Measurements from ENCODE around the gene CCDC83. TPM values are rescaled to one million over a fixed set of nuclear protein-coding genes. Genes with fewer than 3 reads are reported as not detected.
"Not testable (repeated sequence)": the region's sequence is repeated elsewhere in the genome, so short reads cannot be mapped to it uniquely, and the experiment has no call there.

The CCDC83 gene
- total RNA-seq, 1 donor, result under 0.01 TPM

DNA sequence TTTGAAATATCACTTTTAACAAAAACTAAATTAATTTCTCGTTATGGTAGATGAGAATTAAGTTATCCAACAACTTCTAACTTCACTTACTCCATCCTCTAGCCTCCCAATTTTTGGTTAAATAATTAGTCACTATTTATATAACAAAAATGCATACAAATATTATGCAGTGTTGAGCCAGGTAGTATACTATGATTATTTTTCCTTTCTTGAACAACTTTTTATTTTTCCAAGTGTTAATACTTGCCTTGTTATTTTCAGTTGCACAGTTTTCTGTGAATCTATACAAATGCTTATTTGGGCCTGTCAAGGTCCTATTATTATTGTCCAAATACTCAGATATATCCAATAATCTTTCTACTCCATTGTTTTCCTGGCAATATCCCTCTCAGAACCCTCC lies 19.9 kb upstream of the CCDC83 start:
- no peak for DNase-seq (ENCODE audit: low read depth in 2 of 3, low spot score in 2 of 3)

- DNase-seq (ENCODE audit: low read depth in 2 of 3, low spot score in 2 of 3), result no peak
Measured at GRCh38 chr11:85835729-85836128, 19.5 kb upstream of the CCDC83 start.

- DNase-seq (ENCODE audit: low read depth in 2 of 3, low spot score in 2 of 3), result not testable (repeated sequence)
Measured at GRCh38 chr11:85840932-85841331, 14.3 kb upstream of the CCDC83 start.

DNA sequence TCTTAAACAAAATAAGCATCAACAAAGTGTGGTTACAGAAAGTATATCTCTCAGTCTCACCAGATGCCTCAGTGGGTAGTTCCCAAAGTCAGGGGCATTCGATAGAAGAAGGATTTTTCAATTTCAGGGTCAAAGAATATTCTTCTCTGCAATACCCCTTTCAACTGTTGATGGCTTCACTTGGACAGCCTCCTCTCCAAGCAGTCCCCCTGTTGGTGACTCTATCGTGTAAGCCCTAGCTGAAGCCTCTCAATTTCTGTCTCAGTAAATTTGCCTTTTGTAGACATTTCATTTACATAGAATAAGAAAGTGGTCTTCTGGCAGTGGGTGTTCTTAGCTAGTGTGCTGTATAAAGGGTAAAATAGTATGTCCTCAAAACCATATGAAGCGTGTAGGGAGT lies 11.3 kb upstream of the CCDC83 start:
- no peak for DNase-seq (ENCODE audit: low read depth in 2 of 3, low spot score in 2 of 3)

DNA sequence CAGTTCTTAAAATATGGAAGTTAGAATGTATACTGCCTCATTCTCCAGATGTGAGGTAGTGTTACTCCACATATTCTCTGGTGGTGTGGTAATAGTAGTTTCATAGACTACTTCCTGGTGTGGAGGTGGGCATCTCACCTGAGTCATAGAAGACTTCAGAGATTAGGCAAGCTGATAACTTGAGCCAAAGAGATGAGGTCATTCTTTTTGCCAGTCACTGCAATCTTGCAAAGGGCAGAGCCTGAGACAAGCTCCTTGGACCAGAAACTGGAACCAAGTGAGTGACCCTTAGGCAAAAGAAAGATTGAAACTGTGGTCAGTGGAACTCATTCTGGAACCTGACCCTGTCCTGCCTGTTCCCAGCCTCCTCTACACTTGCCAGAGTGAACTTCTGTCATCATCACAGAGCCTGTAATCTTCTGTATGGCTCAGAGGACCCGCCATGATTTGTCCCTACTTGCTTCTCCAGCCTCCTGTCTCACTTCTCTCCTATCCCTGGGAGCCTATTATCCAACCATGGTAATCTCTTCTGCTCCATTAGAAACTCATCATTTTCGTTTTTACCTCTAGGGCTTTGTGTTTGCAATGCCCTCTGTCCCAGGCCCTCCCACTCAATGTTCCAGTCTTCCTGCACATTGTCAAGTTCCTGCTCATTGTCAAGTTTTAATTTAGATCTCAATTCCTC lies 10.6 kb upstream of the CCDC83 start:
- DNase-seq (ENCODE audit: low read depth in 2 of 3, low spot score in 2 of 3), result no peak

- no peak for DNase-seq (ENCODE audit: low read depth in 2 of 3, low spot score in 2 of 3)
Measured at GRCh38 chr11:85845124-85845631, 10.0 kb upstream of the CCDC83 start.

DNA sequence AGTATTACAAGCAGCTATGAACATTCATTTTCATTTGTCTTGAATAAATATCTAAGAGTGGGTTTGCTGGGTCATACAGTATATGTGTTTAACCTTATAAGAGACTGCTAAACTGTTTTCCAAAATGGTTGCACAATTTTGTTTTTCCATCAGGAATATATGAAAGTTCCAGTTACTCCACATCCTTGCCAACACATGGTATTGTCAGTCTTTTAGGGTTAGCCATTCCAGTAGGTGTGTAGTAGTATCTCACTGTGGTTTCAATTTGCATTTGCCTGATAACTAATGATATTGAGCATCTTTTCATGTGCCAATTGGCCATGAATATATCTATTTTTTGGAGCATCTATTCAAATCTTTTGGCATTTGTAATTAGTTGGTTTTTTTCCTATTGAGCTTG lies 7.7 kb upstream of the CCDC83 start:
- no peak for DNase-seq (ENCODE audit: low read depth in 2 of 3, low spot score in 2 of 3)

GRCh38 chr11:85848006-85848405 lies 7.2 kb upstream of the CCDC83 start:
- no peak for DNase-seq (ENCODE audit: low read depth in 2 of 3, low spot score in 2 of 3)

GRCh38 chr11:85848556-85848955 lies 6.6 kb upstream of the CCDC83 start:
- DNase-seq (ENCODE audit: low read depth in 2 of 3, low spot score in 2 of 3), result no peak

DNA sequence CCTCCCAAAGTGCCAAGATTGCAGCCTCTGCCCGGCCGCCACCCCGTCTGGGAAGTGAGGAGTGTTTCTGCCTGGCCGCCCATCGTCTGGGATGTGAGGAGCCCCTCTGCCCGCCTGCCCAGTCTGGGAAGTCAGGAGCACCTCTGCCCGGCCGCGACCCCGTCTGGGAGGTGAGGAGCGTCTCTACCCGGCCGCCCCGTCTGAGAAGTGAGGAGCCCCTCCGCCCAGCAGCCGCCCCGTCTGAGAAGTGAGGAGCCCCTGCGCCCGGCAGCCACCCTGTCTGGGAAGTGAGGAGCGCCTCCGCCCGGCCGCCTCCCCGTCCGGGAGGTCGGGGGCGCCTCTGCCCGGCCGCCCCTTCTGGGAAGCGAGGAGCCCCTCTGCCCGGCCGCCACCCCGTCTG lies 2.4 kb upstream of the CCDC83 start:
- not testable (repeated sequence) for DNase-seq (ENCODE audit: low read depth in 2 of 3, low spot score in 2 of 3)

DNA sequence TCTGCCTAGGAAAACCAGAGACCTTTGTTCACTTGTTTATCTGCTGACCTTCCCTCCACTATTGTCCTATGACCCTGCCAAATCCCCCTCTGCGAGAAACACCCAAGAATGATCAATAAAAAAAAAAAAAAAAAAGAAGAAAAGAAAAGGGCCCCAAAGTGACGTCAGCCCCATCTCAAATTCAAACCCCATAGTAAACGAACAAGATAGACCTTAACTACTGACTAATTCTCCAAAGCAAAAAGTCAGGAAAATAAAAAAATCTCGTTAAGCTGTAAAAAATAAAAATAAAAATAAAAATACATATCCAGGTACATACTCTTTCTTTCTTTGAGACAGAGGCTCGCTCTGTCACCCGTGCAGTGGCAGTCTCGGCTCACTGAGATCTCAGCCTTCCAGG lies 1.6 kb upstream of the CCDC83 start:
- not testable (repeated sequence) for DNase-seq (ENCODE audit: low read depth in 2 of 3, low spot score in 2 of 3)

- DNase-seq (ENCODE audit: low read depth in 2 of 3, low spot score in 2 of 3), result no peak
Measured at GRCh38 chr11:85854212-85854556, 999 bp upstream of the CCDC83 start.

DNA sequence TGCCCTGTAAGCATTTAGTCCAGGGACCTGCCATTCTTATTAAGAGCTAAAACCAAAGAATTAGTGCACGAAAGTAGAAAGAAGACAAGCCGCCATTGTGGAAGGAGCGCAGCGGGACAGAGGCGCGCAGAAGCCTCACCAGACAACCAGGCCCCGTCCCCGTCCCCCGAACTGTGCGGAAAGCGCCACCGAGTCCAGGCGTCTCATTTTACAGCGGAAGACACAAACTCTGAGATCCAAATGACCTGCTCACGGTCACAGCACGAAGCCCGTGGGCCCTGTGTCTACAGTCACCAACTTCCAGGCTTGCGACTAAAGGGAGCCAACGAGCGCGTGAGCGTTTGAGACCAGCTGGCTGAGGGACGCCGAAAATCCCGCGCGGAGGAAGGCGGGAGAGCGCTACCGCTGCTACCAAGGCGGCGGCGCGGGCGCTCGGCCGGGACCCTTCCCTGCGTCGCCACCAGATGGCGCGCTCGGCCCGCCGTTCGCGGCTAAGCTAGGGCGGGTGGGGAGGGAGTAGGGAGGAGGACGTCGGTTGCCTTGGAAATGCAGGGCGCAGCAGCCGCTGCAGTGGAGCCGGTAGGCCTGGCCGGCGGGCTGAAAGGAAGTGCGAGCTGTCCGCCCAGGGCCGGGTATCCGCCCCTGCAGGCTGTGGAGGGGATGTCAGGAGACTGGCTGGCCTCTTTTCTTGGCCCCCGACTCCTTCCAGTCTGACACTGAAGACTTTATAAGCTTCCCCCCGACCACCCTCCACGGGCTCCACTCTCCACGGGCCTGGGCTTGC lies 434 bp upstream of the CCDC83 start:
- peak; percentile 87 to 94 (median 89) for DNase-seq (ENCODE audit: low read depth in 2 of 3, low spot score in 2 of 3)

GRCh38 chr11:85857098-85857497 lies 1.9 kb downstream of the CCDC83 start:
- DNase-seq (ENCODE audit: low read depth in 2 of 3, low spot score in 2 of 3), result no peak

- DNase-seq (ENCODE audit: low read depth in 2 of 3, low spot score in 2 of 3), result not testable (repeated sequence)
Measured at GRCh38 chr11:85859541-85859940, 4.4 kb downstream of the CCDC83 start.

DNA sequence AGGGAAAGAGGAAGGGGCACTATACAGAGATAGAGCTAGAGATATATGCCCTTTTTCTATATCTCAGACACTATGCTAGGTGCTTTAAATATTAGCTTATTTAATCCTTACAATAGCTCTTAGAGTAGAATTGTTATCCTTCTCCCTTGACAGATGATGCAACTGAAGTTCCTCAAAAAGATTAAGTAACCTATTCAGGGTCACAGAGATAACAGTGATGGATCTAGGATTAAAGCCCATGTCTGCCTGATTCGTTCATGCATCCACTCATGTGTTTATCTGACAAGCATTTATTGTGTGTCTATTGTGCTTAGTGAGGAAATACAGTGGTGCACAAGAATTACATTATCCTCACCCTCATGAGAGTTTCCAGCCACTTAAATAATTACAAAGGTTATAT lies 8.7 kb downstream of the CCDC83 start:
- DNase-seq (ENCODE audit: low read depth in 2 of 3, low spot score in 2 of 3), result no peak

- no peak for DNase-seq (ENCODE audit: low read depth in 2 of 3, low spot score in 2 of 3)
Measured at GRCh38 chr11:85866137-85866827, 11.1 kb downstream of the CCDC83 start.

DNA sequence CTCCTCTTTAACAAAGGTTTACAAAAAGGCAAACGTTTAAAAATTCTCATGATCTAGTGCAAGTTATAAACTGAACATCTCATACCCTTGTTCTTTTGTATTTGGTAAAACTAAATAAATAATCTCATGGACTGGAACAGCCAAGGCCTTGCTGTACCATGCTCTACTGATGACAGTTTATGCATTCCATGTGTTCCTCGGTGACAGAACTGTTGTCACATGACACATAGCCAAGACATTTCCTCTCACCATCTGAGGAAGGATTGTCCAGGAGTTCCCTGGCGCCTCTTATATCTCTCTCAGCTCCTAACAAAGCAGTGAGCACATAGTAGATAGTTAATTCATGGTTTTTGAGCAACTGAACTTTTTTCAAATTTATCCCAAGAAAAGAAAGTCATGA lies 12.6 kb downstream of the CCDC83 start:
- no peak for DNase-seq (ENCODE audit: low read depth in 2 of 3, low spot score in 2 of 3)

GRCh38 chr11:85869781-85870180 lies 14.6 kb downstream of the CCDC83 start:
- no peak for DNase-seq (ENCODE audit: low read depth in 2 of 3, low spot score in 2 of 3)

GRCh38 chr11:85874265-85874664 lies 19.1 kb downstream of the CCDC83 start:
- no peak for DNase-seq (ENCODE audit: low read depth in 2 of 3, low spot score in 2 of 3)

- DNase-seq (ENCODE audit: low read depth in 2 of 3, low spot score in 2 of 3), result no peak
Measured at GRCh38 chr11:85875505-85875904, 20.3 kb downstream of the CCDC83 start.

DNA sequence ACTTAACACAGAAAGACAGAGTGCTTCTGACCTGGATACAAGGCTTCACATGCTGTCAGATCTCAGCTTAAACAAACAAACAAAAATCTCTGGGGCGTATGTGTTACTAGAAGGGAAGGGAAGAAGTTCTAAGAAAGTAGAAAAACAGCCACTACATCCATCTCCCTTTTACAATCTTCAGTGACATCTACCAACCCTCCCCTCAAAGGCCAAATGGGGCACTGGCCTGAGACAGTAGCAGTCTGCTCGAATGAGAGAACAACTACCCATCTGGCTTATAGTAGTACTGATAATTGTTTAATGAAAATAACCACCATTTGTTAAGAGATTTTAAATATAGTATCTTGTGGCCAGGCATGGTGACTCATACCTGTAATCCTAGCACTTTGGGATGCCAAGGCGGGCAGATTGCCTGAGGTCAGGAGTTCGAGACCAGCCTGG lies 29.4 kb downstream of the CCDC83 start:
- no peak for DNase-seq (ENCODE audit: low read depth in 2 of 3, low spot score in 2 of 3)
